ENCODE measurements around the gene NPW. TPM values are rescaled to one million over a fixed set of nuclear protein-coding genes. Genes with fewer than 3 reads are reported as not detected.

Gene NPW
- total and polyA plus RNA-seq, 2 experiments from 2014 or later = 3.0 TPM; not detected in 1

- Histone ChIP-seq H3K9ac (no peak overlapping the region), H3K9me2 (ENCODE audit: insufficient read depth) (no peaks in the 10 kb centered on the region), H3K4me1 (ENCODE audit: insufficient read depth) (no peaks in the 10 kb centered on the region), H3F3A (ENCODE audit: insufficient read depth) (no peaks in the 10 kb centered on the region), H3K9me3 (ENCODE audit: low read depth) (no peaks in the 10 kb centered on the region), H3K27me3 (replicated peaks; ENCODE audit: insufficient read depth) (no peaks in the 10 kb centered on the region), H4K20me1 (ENCODE audit: insufficient read depth) (no peaks in the 10 kb centered on the region), H3K27ac (no peak overlapping the region), H2AFZ (no peak overlapping the region), H3K4me3 (no peak overlapping the region), H3K36me3 (ENCODE audit: low read depth) (no peaks in the 10 kb centered on the region), H3K4me2 (ENCODE audit: unreplicated experiment) (no peak overlapping the region), H3K79me2 (ENCODE audit: insufficient read depth) (peaks cover 18% of the 10 kb centered on the region)
- DNase-seq = no peak
- 94 to 96% methylated on average over 17 of the region's 17 CpGs for WGBS, 2 experiments (ENCODE audit: low coverage in 1 of 2, low lambda C conversion rate in 2 of 2, missing lambda C conversion rate in 2 of 2)
- in situ Hi-C loops (cut with MboI) = no loop called here
- TF ChIP-seq EZH2 (IDR thresholded peaks at IDR 0.05; ENCODE audit: insufficient read depth, poor library complexity, severe bottlenecking) = no peak
Observed at GRCh38 chr16:2053897-2054296, 34.3 kb downstream of the NPW start.

DNA sequence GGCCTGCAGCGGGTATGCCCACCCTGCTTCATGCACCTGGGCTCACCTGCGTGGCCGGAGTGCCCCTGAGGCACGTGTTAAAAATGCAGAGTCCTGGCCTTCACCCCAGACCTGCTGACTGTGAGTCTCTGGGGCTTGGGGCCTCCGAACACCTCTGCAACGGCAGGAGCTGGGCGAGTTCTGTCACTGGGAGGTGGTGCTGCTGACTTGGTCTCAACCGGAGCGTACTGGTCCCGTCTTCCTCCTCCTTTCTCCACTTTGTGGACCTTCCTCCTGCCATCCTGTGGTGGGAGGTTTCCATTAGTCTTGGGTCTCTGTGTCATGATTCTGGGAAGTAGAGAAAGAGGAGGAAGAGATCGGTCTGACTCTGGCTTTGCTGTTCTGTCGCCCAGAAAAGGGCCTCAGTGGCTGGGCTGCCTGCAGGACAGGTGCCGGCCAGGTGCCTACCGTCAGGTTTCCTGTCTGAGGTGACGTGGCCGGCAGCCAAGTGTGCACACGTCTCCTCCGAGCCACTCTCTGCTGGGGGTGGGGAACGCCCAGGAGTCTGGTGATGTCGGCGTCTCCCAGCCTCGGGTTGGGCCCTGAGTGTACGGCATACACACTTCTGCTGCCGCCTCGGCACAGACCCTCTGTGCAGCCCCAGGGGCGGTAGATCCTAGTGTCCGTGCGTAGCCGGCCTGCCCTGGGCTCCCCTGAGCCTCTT, 35.1 kb downstream of the NPW start:
- Histone ChIP-seq H3K27me3 (replicated peaks; ENCODE audit: insufficient read depth) (no peaks in the 10 kb centered on the region), H3F3A (ENCODE audit: insufficient read depth) (no peaks in the 10 kb centered on the region), H4K20me1 (ENCODE audit: insufficient read depth) (no peaks in the 10 kb centered on the region), H3K9me2 (ENCODE audit: insufficient read depth) (no peaks in the 10 kb centered on the region), H3K9ac (no peak overlapping the region), H3K36me3 (ENCODE audit: low read depth) (no peaks in the 10 kb centered on the region), H3K4me2 (ENCODE audit: unreplicated experiment) (no peak overlapping the region), H3K4me1 (ENCODE audit: insufficient read depth) (no peaks in the 10 kb centered on the region), H2AFZ (no peak overlapping the region), H3K4me3 (no peak overlapping the region), H3K9me3 (ENCODE audit: low read depth) (no peaks in the 10 kb centered on the region), H3K27ac (no peak overlapping the region), H3K79me2 (ENCODE audit: insufficient read depth) (peaks cover 10% of the 10 kb centered on the region)
- TF ChIP-seq EZH2phosphoT487 (IDR thresholded peaks at IDR 0.05; ENCODE audit: insufficient read depth, low read depth) = no peak
- no peak for TF ChIP-seq EZH2 (IDR thresholded peaks at IDR 0.05; ENCODE audit: insufficient read depth, poor library complexity, severe bottlenecking)
- in situ Hi-C loops (cut with MboI) = no loop called here
- no peak for DNase-seq
- WGBS, 2 experiments (ENCODE audit: low coverage in 1 of 2, low lambda C conversion rate in 2 of 2, missing lambda C conversion rate in 2 of 2) = 87% methylated on average over 29 of the region's 29 CpGs

DNA sequence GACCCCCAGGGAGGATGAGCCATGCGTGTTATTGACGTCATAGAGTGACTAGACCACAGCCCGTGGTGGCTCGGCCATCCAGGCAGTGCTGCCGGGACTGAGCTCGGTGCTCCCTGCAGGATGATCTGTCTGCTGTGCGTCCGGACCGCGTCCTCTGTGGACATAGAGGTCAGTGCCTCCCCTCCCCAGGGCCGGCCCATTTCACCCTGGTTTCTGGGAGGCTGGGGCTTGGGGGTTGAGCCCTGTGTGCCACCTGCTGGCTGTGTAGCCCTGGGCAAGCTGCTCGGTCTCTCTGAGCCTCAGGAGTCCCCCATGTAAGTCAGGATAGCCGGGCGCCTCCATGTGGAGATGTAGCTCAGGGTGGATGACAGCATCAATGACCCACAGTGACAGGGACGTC, 36.5 kb downstream of the NPW start:
- H3K4me2 ChIP-seq (ENCODE audit: unreplicated experiment) = no peak overlapping the region
- H3K36me3 ChIP-seq (ENCODE audit: low read depth) = no peaks in the 10 kb centered on the region
- no peaks in the 10 kb centered on the region for H4K20me1 ChIP-seq (ENCODE audit: insufficient read depth)
- 71 to 73% methylated on average over 12 to 14 of the region's 15 CpGs for WGBS, 2 experiments (ENCODE audit: low coverage in 1 of 2, low lambda C conversion rate in 2 of 2, missing lambda C conversion rate in 2 of 2)
- no peaks in the 10 kb centered on the region for H3F3A ChIP-seq (ENCODE audit: insufficient read depth)
- no peaks in the 10 kb centered on the region for H3K9me2 ChIP-seq (ENCODE audit: insufficient read depth)
- no peaks in the 10 kb centered on the region for H3K27me3 ChIP-seq (replicated peaks; ENCODE audit: insufficient read depth)
- H3K4me1 ChIP-seq (ENCODE audit: insufficient read depth) = no peaks in the 10 kb centered on the region
- in situ Hi-C loops (cut with MboI) = no loop called here
- DNase-seq = no peak
- H3K9ac ChIP-seq = no peak overlapping the region
- no peak overlapping the region for H2AFZ ChIP-seq
- H3K4me3 ChIP-seq = no peak overlapping the region
- no peaks in the 10 kb centered on the region for H3K79me2 ChIP-seq (ENCODE audit: insufficient read depth)
- TF ChIP-seq EZH2phosphoT487 (IDR thresholded peaks at IDR 0.05; ENCODE audit: insufficient read depth, low read depth) = no peak
- TF ChIP-seq EZH2 (IDR thresholded peaks at IDR 0.05; ENCODE audit: insufficient read depth, poor library complexity, severe bottlenecking) = no peak
- no peaks in the 10 kb centered on the region for H3K9me3 ChIP-seq (ENCODE audit: low read depth)
- no peak overlapping the region for H3K27ac ChIP-seq

DNA sequence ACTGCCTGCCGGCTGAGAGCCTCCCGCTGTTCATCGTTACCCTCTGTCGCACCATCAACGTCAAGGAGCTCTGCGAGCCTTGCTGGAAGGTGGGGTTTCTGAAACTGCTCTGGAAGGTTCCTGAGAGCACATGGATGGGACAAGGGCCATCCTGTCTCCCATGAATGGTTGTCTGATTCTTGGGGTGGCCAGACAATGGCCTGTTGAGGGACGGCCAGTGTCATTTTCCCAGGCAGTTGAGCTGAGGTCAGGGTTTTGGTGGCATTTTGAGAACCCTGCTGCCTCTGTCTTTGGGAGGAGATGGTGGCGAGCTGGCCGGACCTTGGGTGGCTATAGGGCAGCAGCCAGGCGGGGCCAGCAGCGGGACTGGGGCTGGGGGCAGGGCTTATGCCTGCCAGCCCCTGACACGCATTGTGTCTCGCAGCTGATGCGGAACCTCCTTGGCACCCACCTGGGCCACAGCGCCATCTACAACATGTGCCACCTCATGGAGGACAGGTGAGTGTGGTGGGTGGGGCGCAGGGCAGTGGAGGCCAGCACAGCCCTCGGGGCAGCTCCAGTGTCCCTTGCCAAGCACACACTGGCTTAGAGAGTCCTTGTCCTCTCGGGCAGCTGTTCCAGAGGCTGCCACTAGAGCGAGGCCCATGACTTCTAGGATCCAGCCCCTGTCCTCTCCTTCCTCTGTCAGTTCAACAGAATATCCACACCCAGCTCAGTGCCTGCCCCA, 37.3 kb downstream of the NPW start:
- H3K27ac ChIP-seq = no peak overlapping the region
- no peak for TF ChIP-seq EZH2phosphoT487 (IDR thresholded peaks at IDR 0.05; ENCODE audit: insufficient read depth, low read depth)
- TF ChIP-seq EZH2 (IDR thresholded peaks at IDR 0.05; ENCODE audit: insufficient read depth, poor library complexity, severe bottlenecking) = no peak
- in situ Hi-C loops (cut with MboI) = no loop called here
- H3K27me3 ChIP-seq (replicated peaks; ENCODE audit: insufficient read depth) = no peaks in the 10 kb centered on the region
- H3K9me2 ChIP-seq (ENCODE audit: insufficient read depth) = no peaks in the 10 kb centered on the region
- H3K9me3 ChIP-seq (ENCODE audit: low read depth) = no peaks in the 10 kb centered on the region
- no peak for DNase-seq
- no peak overlapping the region for H3K4me3 ChIP-seq
- WGBS, 2 experiments (ENCODE audit: low coverage in 1 of 2, low lambda C conversion rate in 2 of 2, missing lambda C conversion rate in 2 of 2) = 90 to 93% methylated on average over 18 to 19 of the region's 19 CpGs
- H3K4me1 ChIP-seq (ENCODE audit: insufficient read depth) = no peaks in the 10 kb centered on the region
- no peaks in the 10 kb centered on the region for H3F3A ChIP-seq (ENCODE audit: insufficient read depth)
- no peak overlapping the region for H3K4me2 ChIP-seq (ENCODE audit: unreplicated experiment)
- no peak overlapping the region for H3K9ac ChIP-seq
- no peaks in the 10 kb centered on the region for H4K20me1 ChIP-seq (ENCODE audit: insufficient read depth)
- H3K36me3 ChIP-seq (ENCODE audit: low read depth) = no peaks in the 10 kb centered on the region
- H2AFZ ChIP-seq = no peak overlapping the region
- H3K79me2 ChIP-seq (ENCODE audit: insufficient read depth) = no peaks in the 10 kb centered on the region

Measured in GM23248 (cell line).